Measurements from ENCODE around the gene BRWD1.

GRCh38 chr21:39153373-39153772 is 160.1 kb downstream of the BRWD1 start:
- TF ChIP-seq CTCF (IDR thresholded peaks at IDR 0.05; ENCODE audit: low read depth, low read length, poor library complexity, severe bottlenecking) = peak; percentile 55
- TF ChIP-seq EZH2phosphoT487 (IDR thresholded peaks at IDR 0.05; ENCODE audit: borderline replicate concordance, low read length) = no peak
